Cardiac septum (tissue), 1 donor: ENCODE data around the gene CFL2. TPM values are rescaled to one million over a fixed set of nuclear protein-coding genes. Genes with fewer than 3 reads are reported as not detected.
"Not testable (repeated sequence)": the region's sequence is repeated elsewhere in the genome, so short reads cannot be mapped to it uniquely, and the experiment has no call there.

ENCODE experiments used
- DNase-seq: peaks from one replicate; pipeline ENCODE4 v3.0.0-alpha.2; 2020; ENCODE audit warnings: low spot score
- intact Hi-C: fragments of 100-400 bp; cut with DNase I; formaldehyde crosslinking; loops from one replicate; pipeline ENCODE4 v1.14.0; 2022
- total RNA-seq: library from RNA; stranded (reverse); fragmentation: NEBNext Ultra II Directional; extraction: Animal tissue kit (Norgen Biotek cat#: 25700); gene quantifications from one replicate; pipeline ENCODE4 v1.2.1, GENCODE V29; 2021
- donor health status: DM: no; HTN: no; CAD: no.

Gene CFL2
- total RNA-seq, 1 donor from 2014 or later: 673 TPM

DNA sequence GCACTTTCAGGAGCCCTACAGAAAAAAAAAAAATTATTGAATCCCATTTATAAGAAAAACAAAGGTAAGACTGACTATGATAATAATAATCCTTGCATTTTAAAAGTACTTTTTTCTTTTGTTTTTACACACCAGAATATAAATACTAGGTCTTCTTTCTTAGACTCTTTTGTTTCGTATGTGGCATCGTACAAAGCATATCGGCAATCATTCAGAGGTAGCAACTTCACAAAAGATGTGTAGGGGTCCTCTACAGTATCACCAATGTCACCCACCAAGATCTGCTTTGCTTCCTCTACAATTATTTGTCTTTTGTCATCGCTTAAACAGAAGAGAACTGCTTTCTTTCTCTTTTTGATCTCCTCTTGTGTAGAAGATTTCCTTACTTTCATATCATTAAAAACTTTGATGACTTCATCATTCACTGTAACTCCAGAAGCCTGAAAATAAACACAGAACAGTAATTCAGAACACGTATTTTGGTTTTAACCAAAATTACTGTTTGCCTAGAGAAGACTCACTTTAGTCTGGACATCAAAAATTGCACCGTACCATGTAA lies 1.2 kb downstream of the CFL2 start:
- no peak for DNase-seq
- intact Hi-C loops: loop anchor here (10.0 kb wide), 1 partner anchor 692 kb away; the partner anchor contains the start of gene NFKBIA

DNA sequence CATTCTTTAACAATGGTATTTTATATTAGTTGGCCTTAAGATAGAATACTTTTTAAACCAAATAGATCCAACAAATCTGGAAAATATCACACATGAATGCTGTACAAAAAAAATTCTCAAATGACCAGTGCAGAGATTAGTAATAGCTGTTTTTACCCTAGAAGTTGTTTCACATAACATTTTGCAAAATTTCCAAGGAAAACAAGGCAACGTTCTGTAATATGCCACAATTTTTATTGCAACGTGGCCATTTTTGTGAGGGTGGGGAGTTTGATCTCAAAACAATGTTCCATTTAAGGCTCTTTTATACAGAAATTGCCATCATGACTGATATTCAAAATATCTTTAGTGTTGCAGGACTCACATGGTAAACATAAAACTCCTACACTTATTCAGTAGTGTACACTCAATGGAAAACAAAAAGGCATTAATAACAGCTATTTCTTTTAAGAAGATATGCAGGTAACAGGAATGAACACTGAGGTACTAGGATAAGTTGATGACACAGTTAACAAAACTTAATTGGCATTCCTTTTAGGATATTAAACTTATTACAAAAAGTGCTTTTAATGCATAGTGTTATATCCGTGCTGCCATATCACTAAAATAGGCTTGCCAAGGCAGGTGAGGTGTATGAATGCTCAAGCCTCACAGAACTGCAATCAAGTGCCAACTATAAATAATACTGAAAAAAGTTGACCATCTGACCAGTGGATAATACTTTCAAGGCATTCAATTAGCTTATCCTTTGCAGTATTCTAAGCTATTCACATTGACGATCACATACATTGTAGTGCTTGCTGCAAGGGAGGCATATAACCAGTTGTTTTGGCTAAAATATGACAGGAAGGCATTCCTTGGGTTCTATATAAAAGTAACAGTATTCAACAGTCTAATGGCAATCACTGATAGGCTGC lies 2.3 kb downstream of the CFL2 start:
- DNase-seq: no peak
- intact Hi-C loops: loop anchor here (10.0 kb wide), 1 partner anchor 693 kb away; the partner anchor contains the start of gene NFKBIA

DNA sequence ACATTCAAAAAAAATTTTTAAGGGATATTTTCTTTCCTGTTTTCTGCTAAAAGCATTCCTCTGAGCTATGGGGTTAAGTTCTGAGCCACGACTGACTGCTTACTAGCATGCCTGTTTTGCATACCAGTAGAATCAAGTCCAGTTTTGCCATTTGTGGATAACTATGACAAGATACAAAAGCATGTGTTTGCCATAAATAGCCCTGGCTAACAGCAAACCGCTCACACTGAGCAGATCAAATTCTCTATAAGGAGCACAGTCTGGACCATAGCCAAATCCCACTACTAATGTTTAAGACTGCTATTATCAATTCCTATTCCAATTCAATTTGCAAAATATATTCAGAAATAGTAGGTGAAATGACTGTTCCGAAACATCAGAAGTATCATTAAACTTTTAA lies 3.2 kb downstream of the CFL2 start:
- intact Hi-C loops: loop anchor here (10.0 kb wide), 1 partner anchor 694 kb away; the partner anchor contains the start of gene NFKBIA
- no peak for DNase-seq

DNA sequence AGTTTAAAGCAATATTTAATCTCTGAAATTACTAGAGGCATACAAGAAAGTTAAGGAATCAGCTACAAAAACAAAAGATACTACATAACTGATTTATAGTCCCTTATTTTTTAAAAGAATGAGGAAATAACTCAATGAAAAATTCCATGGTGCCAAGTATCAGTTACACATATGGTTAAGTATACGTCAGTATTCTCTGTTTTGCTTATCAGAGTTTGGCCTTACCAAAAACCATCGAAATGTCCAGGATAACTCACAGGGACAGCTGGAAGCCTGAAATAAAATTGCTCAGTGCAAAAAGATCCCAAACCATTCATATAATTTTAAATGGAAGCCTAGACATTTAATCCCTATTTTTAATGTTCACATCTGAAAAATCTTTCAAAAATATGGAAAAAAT lies 3.6 kb downstream of the CFL2 start:
- intact Hi-C loops: loop anchor here (10.0 kb wide), 1 partner anchor 694 kb away; the partner anchor contains the start of gene NFKBIA
- no peak for DNase-seq

DNA sequence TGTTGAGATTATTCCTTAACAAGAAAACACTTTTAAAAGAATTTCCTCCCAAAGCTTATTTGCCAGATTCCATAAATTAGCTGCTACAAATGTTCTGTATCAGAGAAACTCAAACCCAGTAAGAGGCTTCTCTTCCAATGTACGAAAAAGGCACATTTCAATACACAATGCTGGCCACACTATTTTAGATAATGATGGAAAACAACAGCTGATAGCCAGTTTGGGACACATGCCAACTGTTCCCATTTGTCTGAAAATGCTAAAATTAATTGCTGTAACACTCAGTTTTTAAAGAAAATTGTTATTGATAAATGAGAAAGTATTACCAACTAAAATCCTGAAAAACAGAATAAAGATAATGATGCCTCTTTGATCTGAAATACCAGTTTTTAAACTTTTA lies 4.4 kb downstream of the CFL2 start:
- intact Hi-C loops: loop anchor here (10.0 kb wide), 1 partner anchor 695 kb away; the partner anchor contains the start of gene NFKBIA
- DNase-seq: no peak

DNA sequence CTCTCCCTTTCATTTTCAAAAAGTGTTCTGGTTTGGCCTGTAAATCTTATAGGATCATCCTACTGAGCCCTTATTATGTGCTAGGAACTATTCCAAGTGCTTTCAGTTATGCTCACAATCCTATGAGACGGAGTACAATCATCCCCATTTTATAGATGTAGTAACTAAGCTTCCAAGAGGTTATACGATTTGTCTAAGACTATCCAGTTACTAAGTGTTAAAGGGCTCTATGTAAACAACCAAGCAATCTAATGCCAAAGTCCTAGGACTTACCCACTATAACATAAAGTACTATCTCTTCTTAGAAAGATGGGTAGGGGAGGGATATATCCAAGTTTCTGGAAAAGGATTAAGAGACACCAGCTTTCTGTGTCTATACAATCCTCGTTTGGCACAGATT lies 6.7 kb downstream of the CFL2 start:
- no peak for DNase-seq
- intact Hi-C loops: no loop called here

DNA sequence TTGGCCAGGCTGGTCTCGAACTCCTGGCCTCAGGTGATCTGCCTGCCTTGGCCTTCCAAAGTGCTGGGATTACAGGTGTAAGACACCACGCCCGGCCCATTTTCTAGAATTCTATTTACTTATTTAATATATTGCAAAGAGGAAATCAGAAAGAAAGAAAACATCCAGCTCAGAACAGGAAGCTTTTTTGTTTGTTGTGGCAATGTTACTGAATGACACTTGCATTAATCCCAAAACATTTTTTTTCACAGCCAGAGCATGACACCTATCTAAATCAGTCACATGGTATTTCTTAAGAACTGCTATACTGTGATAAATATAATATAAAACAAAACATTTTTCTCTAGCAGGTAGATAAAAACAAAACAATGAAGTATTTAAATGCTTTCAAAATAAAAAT lies 12.6 kb downstream of the CFL2 start:
- intact Hi-C loops: no loop called here

DNA sequence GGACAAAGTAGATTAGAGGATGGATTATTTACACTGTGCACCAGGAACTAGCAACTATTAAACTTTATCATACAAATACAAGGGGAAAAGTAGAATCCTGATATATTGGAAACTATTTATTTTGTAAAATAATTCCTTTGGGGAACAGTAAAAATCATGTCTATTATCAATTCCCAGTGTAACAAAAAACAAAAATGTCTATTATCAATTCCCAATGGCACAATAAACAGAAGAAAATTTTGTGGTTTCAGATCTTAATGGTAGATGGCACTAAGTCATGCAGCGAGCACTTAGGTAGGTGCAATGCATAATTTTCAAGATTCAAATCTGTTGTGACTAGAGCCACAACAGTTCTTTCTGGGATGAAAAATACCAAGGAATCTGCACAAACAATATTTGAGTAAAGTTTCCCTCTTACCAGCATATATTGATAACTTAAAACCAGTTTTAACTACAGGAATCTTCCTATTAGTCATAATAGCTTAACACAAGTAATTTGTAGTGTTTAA lies 13.7 kb downstream of the CFL2 start:
- no peak for DNase-seq
- intact Hi-C loops: no loop called here

More for the DNA sequence above, 12.6 kb downstream of the CFL2 start:
- no peak for DNase-seq

DNA sequence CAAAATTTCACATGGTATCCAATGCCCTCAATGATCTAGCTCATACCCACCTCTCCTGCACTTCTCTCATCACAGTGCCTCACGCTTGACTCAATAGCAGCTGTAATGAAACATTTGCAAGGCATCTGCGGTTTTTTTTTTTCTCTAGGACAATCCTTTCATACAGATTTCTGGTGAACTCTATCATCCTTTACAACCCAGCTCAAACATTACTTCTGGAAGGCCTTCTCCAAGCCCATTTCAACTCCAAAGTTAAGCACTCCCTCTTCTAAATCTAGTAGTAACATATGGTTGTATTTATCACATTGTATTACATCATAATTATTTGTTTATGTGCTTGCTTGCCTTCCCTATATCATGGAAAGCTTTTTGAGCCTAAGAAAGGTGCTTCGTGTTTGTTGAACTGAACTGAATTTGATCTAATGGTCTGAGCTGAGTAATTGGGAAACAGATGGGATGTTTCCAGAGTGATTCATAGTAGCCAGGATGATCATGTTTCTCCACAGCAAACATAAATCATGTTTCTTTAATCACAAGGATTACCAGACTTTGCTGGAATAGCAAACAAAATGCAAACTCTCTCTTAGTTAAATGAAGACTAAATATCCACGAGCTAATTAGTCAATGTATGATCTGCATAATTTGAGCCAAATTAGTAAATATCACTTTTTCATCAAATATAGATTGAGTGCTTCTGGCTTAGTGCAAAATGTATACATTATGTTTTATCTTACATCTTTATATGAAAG lies 14.3 kb downstream of the CFL2 start:
- no peak for DNase-seq
- intact Hi-C loops: no loop called here

DNA sequence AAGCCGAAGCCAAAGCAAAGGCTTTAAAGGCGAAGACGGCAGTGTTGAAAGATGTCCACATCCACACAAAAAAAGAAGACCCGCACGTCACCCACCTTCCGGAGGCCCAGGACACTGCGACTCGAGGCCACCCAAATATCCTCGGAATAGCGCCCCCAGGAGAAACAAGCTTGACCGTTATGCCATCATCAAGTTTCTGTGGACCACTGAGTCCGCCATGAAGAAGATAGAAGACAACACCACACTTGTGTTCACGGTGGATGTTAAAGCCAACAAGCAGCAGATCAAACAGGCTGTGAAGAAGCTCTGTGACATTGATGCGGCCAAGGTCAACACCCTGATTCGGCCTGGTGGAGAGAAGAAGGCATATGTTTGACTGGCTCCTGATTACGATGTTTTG lies 20.2 kb downstream of the CFL2 start:
- DNase-seq, intact Hi-C loops: not testable (repeated sequence)

DNA sequence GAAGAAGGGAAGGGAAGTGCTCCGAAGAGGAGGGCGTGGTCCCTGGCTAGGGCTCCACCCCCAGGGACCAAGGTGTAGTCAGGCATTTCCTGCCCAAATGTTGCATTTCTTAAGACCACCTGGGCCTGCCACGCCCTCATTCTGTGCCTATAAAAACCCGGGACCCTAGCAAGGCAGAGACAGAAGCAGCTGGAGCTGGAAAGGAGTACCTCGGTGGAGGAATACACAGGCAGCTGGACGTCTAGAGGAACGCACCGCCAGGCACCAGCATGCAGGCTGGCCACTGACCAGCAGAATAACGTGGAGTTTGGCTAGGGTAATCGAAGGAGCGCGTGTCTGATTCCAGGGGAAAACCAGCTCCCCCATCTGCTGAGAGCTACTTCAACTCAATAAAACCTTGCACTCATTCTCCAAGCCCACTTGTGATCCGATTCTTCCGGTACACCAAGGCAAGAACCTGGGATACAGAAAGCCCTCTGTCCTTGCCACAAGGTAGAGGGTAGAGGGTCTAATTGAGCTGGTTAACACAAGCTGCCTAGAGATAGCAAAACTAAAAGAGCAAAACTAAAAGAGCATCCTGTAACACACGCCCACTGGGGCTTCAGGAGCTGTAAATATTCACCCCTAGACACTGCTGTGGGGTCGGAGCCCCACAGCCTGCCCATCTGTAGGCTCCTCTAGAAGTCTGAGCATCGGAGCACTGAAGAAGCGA lies 21.0 kb downstream of the CFL2 start:
- no peak for DNase-seq

DNA sequence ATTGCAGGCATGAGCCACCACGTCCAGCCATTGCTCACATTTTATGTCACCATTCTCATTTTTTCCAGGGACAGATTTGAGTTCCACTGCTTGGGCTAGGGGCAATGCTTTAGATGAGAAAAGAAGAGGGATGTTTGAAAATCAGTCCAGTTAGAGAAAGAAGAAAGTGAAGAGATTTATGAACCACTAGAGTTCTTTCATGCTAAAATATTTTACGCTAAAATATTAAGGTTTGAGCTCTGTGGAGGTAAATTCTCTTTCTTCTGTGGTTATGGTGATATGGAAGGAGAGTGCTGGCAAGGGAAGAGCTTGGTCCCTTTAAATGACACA lies 21.5 kb downstream of the CFL2 start:
- intact Hi-C loops: no loop called here

More for the DNA sequence above, 21.0 kb downstream of the CFL2 start:
- intact Hi-C loops: no loop called here

DNA sequence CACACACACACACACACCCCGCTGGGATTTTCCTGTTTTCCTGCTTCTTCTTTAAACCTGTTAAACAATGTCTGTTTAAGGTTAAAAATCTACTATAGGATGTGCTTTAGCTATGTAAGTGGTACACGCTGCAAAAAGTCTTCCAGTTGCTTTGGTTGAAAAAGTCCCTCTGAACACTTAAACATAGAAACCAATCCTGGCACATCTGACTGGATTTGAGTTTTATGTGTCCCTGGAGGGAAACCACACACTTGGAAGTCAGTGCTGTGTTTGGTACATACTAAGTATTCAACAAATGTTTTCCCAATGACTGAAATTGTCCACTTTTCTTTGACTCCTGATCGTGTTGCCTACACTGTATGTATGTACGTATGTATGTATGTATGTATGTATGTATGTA lies 22.0 kb downstream of the CFL2 start:
- no peak for DNase-seq
- intact Hi-C loops: no loop called here

More for the DNA sequence above, 21.5 kb downstream of the CFL2 start:
- no peak for DNase-seq

DNA sequence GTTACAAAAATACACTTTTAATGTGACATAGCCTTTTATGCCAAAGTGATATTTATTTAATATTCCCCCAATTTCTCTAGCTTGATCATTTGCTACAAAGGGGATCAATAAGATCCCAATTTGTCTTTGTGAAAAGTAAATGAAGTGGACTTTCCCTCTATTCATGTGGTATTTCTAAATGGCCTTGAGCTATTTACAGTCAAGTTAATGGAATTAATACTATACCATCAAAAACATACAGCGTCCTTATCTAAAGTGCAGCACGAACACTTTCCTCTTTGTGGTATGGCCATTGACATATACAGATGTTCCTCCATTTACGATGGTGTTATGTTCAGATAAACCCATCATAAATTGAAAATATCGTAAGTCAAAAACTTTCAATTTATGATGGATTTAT lies 23.2 kb downstream of the CFL2 start:
- DNase-seq: no peak
- intact Hi-C loops: no loop called here

DNA sequence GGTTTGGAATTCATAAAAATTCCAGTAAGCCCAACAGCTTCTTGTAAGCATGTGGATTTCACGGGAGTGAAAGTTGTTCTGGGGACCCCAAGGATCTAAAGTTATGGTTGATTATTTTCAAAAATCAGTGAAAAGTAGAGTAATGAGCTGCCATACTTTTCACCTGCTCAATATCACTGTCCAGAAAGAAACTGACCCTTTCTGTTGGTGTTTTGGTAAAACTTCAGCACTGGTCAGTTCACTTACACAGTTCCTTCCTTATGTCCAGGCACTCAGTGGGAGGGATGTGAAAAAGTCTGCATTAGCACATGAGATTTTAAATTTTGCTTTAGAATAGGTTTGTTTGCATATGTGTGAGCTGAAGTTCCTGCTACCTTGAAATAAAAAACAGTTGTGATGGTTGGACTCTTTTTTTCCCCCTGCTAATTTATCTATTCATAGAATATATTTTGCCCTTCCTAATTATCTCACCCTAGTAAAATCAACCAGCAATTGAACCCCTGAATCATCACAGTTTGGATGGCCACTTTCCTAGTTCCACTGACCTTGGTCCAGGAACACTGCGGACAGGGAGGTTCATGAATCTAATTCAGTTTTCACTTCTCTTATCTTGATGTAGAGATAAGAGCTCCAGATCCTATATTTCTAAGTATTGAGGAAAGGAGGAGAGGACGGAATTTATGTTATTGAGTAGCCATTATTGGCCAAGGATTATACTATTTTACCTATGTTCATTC lies 25.8 kb downstream of the CFL2 start:
- no peak for DNase-seq
- intact Hi-C loops: no loop called here

DNA sequence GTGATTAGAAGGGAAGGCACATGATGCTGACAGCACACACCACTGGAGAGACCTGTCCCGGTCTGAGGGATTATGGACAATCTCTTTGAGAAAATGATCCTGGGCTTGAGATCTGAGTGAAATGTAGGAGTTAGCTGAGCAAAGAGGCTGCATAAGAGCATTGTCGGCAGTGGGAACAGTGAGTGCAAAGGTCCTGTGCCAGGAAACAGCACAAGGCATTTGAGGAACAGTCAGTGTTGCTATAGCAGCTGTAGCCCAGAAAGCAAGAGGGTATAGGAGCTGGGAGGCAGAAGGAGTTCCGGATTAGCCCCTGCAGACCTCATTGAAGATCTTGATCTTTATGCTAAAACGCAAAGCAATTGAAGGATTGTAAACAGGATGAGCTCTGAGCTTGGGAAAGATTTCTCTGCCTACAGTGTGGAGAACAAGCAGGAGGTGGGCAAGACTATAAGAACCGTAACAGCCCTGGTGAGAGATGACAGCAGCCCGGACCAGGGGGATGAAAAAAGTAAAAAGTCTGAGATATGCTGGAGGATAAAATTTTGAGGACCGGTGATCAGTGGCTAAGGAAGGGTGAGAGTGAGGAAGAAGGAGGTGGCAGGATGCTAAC lies 28.5 kb downstream of the CFL2 start:
- no peak for DNase-seq
- intact Hi-C loops: no loop called here

DNA sequence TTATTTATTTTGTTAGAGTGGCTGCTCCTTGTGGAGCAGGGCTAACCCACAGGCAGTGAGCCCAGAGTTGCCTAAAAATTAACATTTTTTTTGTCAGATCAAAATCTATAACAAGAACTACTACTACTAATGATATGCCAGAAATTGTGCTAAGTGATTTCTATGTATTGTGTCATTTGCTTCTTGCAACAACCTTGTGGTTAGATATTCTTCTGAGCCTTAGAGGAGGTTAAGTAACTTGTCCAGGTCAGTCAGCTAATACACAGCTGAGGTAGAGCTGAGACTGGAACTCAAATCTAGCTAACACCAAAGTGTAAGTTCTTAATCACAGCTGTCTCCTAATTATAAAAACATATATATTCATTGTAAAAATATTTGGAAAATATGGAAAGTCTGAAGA lies 29.8 kb downstream of the CFL2 start:
- intact Hi-C loops: no loop called here
- no peak for DNase-seq

DNA sequence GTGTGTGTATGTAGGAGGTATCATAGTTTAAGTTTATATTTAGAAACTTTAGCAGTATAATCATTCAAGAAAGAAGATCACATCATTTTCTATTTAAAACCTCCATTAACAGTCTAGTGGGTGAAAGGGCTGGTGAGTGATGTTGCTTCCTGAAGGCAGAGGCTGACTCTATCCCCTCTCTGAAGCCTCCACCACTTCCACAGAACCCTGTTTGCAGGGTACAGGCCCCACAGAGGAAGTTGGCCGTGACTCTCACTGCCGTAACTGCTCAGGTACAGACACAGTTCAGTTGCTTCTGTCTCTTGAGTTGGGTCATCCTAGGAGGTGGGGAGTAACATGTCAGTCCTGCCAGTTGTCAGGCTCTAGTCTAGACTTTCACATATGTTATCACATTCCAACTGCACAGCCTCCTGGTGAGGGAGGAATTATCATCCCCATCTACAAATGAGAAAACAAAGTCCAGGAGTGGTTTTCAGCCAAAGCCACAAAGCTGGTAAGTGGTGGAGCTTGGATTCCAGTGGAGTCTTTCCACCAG lies 31.5 kb downstream of the CFL2 start:
- intact Hi-C loops: no loop called here

More for the DNA sequence above, 31.5 kb downstream of the CFL2 start:
- no peak for DNase-seq
